ENCODE data around the gene TUBB4B. TPM values are rescaled to one million over a fixed set of nuclear protein-coding genes. Genes with fewer than 3 reads are reported as not detected.

The TUBB4B gene
- total RNA-seq, 2 experiments from 2014 or later, result 417 to 443 TPM

DNA sequence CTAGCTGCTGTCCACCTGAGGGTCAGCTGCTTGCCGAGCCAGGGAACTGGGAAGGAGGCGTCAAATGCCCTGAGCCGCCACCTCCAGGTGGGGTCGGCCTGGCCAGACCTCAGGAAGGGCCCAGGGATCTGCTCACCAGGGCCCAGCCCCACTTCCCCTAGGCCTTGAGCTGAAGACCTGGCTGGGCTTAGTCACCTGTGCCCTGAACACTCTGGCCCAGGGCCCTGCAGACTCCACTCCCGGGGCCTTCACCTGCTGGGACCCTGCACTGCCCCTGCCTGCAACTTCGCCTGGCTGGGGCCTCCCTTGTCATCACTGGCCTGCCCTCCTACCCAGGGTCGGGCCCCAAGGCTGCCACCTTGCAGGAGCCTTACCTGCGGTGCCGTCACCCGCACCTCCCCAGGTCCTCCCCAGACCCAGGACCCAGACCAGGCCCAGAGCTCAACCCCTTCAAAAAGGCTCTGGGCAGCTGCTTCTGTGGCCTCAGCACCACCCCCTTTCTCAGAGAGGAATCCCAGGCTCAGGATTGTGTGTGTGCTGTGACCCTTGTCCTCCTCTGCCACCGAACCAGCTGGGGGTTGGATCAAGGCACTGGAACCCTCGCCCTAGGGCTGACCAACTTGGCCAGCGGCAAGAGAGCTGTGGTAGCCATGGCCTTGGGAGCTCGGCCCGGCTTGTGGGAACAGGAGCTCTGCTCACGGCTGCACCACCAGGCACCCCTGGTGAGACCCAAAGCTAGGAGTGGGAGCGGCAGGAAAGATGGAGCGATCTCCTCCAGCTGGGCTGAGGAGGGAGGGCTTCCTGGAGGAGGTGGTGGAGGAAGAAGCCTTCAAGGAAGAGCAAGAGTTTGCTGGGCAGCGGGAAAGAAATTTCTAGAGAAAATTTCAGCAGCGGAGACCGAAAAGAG is 12.9 kb downstream of the TUBB4B start:
- Histone ChIP-seq H3K27ac (ENCODE audit: low read depth, low read length, poor library complexity, severe bottlenecking) (peak overlapping the region; percentile 58), H3K4me2 (ENCODE audit: low read length) (peak overlapping the region; percentile 94), H3K4me3 (ENCODE audit: low read depth, low read length, poor library complexity, severe bottlenecking) (peak overlapping the region; percentile 98), H3K9me2 (ENCODE audit: insufficient read depth, low read length) (no peaks in the 10 kb centered on the region), H2AFZ (ENCODE audit: low read length) (no peak overlapping the region; the same call in 1 of the 2 replicates), H3K36me3 (ENCODE audit: insufficient read depth, low read length) (peaks cover 32% of the 10 kb centered on the region), H4K20me1 (ENCODE audit: insufficient read depth, low read length) (peaks cover 5% of the 10 kb centered on the region; the same call in 1 of the 2 replicates), H3K9me3 (ENCODE audit: low read length) (no peaks in the 10 kb centered on the region), H3K79me2 (ENCODE audit: insufficient read depth, low read depth, low read length) (peaks cover 23% of the 10 kb centered on the region), H3K4me1 (ENCODE audit: insufficient read depth, low read length, poor library complexity, severe bottlenecking) (peaks cover 53% of the 10 kb centered on the region)
- no TSS peak for BruUV-seq (replicated peaks)
- TF ChIP-seq, protein P1, sequence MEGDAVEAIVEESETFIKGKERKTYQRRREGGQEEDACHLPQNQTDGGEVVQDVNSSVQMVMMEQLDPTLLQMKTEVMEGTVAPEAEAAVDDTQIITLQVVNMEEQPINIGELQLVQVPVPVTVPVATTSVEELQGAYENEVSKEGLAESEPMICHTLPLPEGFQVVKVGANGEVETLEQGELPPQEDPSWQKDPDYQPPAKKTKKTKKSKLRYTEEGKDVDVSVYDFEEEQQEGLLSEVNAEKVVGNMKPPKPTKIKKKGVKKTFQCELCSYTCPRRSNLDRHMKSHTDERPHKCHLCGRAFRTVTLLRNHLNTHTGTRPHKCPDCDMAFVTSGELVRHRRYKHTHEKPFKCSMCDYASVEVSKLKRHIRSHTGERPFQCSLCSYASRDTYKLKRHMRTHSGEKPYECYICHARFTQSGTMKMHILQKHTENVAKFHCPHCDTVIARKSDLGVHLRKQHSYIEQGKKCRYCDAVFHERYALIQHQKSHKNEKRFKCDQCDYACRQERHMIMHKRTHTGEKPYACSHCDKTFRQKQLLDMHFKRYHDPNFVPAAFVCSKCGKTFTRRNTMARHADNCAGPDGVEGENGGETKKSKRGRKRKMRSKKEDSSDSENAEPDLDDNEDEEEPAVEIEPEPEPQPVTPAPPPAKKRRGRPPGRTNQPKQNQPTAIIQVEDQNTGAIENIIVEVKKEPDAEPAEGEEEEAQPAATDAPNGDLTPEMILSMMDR (conservative IDR thresholded peaks at IDR 0.05; ENCODE audit: low read length), result no peak
- no peak for TF ChIP-seq EZH2phosphoT487 (IDR thresholded peaks at IDR 0.05; ENCODE audit: borderline replicate concordance, low read depth, low read length)
- CTCF ChIA-PET (ENCODE audit: unreplicated experiment), result interaction anchor here (0.6 kb wide), 1 partner anchor 190 kb away, joined by 3 read pairs; no protein-coding TSS in a partner anchor
- DNase-seq (ENCODE audit: low spot score), result no peak
- intact Hi-C loops (cut with micrococcal nuclease; ENCODE audit: unreplicated experiment), result no loop called here
- POLR2A ChIA-PET, result interaction anchor here (0.7 to 4.4 kb wide), 9 partner anchors 12 to 124 kb away, joined by 3 to 26 read pairs (median 4); partner anchors contain the start of gene TUBB4B

DNA sequence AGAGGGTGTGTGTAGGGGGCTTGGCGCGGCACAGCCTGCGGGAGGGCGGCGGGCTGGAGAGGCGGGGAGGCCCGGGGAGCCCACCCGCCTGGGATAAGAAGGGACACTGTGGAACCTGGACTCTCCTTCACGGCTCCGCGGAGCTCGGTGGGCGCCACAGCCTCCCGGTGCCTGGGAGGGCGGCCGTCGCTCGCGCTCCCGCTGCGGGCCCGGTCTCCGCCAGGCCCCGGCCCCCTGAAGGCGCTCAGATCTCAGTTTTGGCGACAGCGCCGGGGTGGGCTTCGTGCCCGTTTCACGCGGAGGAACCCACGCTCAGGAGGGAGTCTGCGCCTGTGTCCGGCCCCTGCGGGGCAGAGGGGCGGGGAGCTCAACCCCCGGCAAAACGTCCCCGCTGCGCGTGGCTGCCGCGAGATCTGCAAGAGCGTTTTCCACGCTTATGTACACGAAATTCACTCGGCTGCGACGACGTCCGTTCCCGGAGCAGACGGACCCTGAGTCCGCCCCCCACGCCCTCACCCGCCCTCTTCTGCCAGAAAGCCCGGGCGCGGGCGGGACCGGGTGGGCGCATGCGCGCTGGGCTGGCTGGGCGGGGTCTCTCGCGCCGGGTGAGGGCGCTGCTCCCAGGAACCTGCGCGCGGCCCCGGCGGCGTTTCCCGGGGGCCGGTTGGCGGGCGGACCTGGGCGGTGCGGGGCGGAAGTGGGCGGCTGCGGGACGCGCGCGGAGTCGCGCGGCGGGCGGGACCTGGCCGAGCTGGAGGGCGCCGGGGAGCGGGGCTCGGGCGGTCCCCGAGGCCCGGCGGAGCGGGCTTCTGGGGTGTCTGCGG is 13.7 kb downstream of the TUBB4B start, which contains the start of gene NELFB:
NELFB (plus strand) TSS at position 704 of the 824 bp plus-strand sequence.
- POLR2A ChIA-PET, result interaction anchor here (0.7 to 4.4 kb wide), 8 partner anchors 12 to 125 kb away, joined by 3 to 26 read pairs (median 6); partner anchors contain the start of gene TUBB4B
- Histone ChIP-seq H3K4me1 (ENCODE audit: insufficient read depth, low read length, poor library complexity, severe bottlenecking) (peaks cover 53% of the 10 kb centered on the region), H3K9me3 (ENCODE audit: low read length) (no peaks in the 10 kb centered on the region), H2AFZ (ENCODE audit: low read length) (peak within 1 kb of the TSS; percentile 76), H3K9me2 (ENCODE audit: insufficient read depth, low read length) (no peaks in the 10 kb centered on the region), H3K36me3 (ENCODE audit: insufficient read depth, low read length) (peaks cover 36% of the 10 kb centered on the region), H4K20me1 (ENCODE audit: insufficient read depth, low read length) (peaks cover 5% of the 10 kb centered on the region; the same call in 1 of the 2 replicates), H3K79me2 (ENCODE audit: insufficient read depth, low read depth, low read length) (peaks cover 24% of the 10 kb centered on the region), H3K4me3 (ENCODE audit: low read depth, low read length, poor library complexity, severe bottlenecking) (peak within 1 kb of the TSS; percentile 98), H3K4me2 (ENCODE audit: low read length) (peak within 1 kb of the TSS; percentile 94), H3K27ac (ENCODE audit: low read depth, low read length, poor library complexity, severe bottlenecking) (peak within 1 kb of the TSS; percentile 62)
- BruUV-seq (replicated peaks), result no TSS peak
- CTCF ChIA-PET (ENCODE audit: unreplicated experiment), result interaction anchor here (0.6 kb wide), 1 partner anchor 191 kb away, joined by 3 read pairs; no protein-coding TSS in a partner anchor
- peak; percentile 92 for DNase-seq (ENCODE audit: low spot score)
- intact Hi-C loops (cut with micrococcal nuclease; ENCODE audit: unreplicated experiment), result loop anchor here (1.0 kb wide), 1 partner anchor 14 kb away; the partner anchor contains the start of gene TUBB4B
- TF ChIP-seq EZH2phosphoT487 (IDR thresholded peaks at IDR 0.05; ENCODE audit: borderline replicate concordance, low read depth, low read length), result no peak
- TF ChIP-seq, protein P1 (conservative IDR thresholded peaks at IDR 0.05; ENCODE audit: low read length), result no peak

All from OCI-LY7 (cell line).